Glomerular visceral epithelial cell (primary cell): Measurements from ENCODE around the gene PLXNC1.
A peak's percentile ranks its signal among the peaks of the same experiment; 100 is the strongest.

Experiments
- DNase-seq: peaks from one replicate; pipeline ENCODE4 v3.0.0-alpha.2; 2016; ENCODE audit errors: extremely low spot score

PLXNC1 gene

GRCh38 chr12:94239332-94239993 is 91.1 kb downstream of the PLXNC1 start:
- DNase-seq, result no peak

GRCh38 chr12:94240171-94240570 is 91.8 kb downstream of the PLXNC1 start:
- no peak for DNase-seq

- no peak for DNase-seq
Measured at GRCh38 chr12:94242901-94243300, 94.5 kb downstream of the PLXNC1 start.

GRCh38 chr12:94244165-94245133 is 96.1 kb downstream of the PLXNC1 start:
- peak; percentile 12 for DNase-seq

GRCh38 chr12:94245631-94246383 is 97.4 kb downstream of the PLXNC1 start:
- no peak for DNase-seq

- DNase-seq, result no peak
Measured at GRCh38 chr12:94247246-94247645, 98.9 kb downstream of the PLXNC1 start.

- no peak for DNase-seq
Measured at GRCh38 chr12:94248582-94248981, 100.2 kb downstream of the PLXNC1 start.

- no peak for DNase-seq
Measured at GRCh38 chr12:94250130-94250529, 101.8 kb downstream of the PLXNC1 start.

- DNase-seq, result no peak
Measured at GRCh38 chr12:94254270-94254669, 105.9 kb downstream of the PLXNC1 start.

- no peak for DNase-seq
Measured at GRCh38 chr12:94255006-94255405, 106.6 kb downstream of the PLXNC1 start.

GRCh38 chr12:94255428-94255827 is 107.1 kb downstream of the PLXNC1 start:
- DNase-seq, result no peak

- DNase-seq, result no peak
Measured at GRCh38 chr12:94258593-94258992, 110.2 kb downstream of the PLXNC1 start.

GRCh38 chr12:94260017-94260416 is 111.6 kb downstream of the PLXNC1 start:
- no peak for DNase-seq

GRCh38 chr12:94260717-94261116 is 112.3 kb downstream of the PLXNC1 start:
- DNase-seq, result no peak

- no peak for DNase-seq
Measured at GRCh38 chr12:94261119-94261518, 112.7 kb downstream of the PLXNC1 start.

GRCh38 chr12:94261786-94262185 is 113.4 kb downstream of the PLXNC1 start:
- DNase-seq, result no peak

GRCh38 chr12:94262228-94263010 is 114.0 kb downstream of the PLXNC1 start:
- DNase-seq, result peak; percentile 80

GRCh38 chr12:94263011-94263811 is 114.8 kb downstream of the PLXNC1 start:
- no peak for DNase-seq

- DNase-seq, result no peak
Measured at GRCh38 chr12:94263905-94264561, 115.7 kb downstream of the PLXNC1 start.
